Measurements from ENCODE around the gene GMFB. TPM values are rescaled to one million over a fixed set of nuclear protein-coding genes. Genes with fewer than 3 reads are reported as not detected.
A peak's percentile ranks its signal among the peaks of the same experiment; 100 is the strongest.
"Not testable (repeated sequence)": the region's sequence is repeated elsewhere in the genome, so short reads cannot be mapped to it uniquely, and the experiment has no call there.

The GMFB gene
- total RNA-seq, 6 experiments from 2014 or later, result 13.8 to 36.3 (median 22.5) TPM

GRCh38 chr14:54440476-54440872 lies 48.3 kb downstream of the GMFB start:
- DNase-seq, result no peak
- intact Hi-C loops (cut with DNase I), result no loop called here
- H3K4me3 ChIP-seq, result peak overlapping the region; percentile 63 to 73 (median 65)
- H3K27me3 ChIP-seq, result no peaks in the 10 kb centered on the region
- H3K4me1 ChIP-seq, result peaks cover 0 to 44% (median 5%) of the 10 kb centered on the region in 4 donors
- TF ChIP-seq CTCF (IDR thresholded peaks at IDR 0.05) (peak in 1 of 4 donors; percentile 4), POLR2A (IDR thresholded peaks at IDR 0.05) (no peak)
- peak overlapping the region; percentile 82 to 94 (median 90) for H3K27ac ChIP-seq
- no peaks in the 10 kb centered on the region for H3K36me3 ChIP-seq
- H3K9me3 ChIP-seq, result no peaks in the 10 kb centered on the region
- ATAC-seq, result peak; percentile 14 to 50 (median 26)
- WGBS (ENCODE audit: insufficient coverage, low coverage, low lambda C conversion rate, missing lambda C conversion rate), result 0% methylated on average over 5 of the region's 5 CpGs

GRCh38 chr14:54440037-54440436 lies 48.7 kb downstream of the GMFB start:
- H3K36me3 ChIP-seq, result no peaks in the 10 kb centered on the region
- DNase-seq (no peak), ATAC-seq (no peak)
- TF ChIP-seq POLR2A (IDR thresholded peaks at IDR 0.05), result no peak
- TF ChIP-seq CTCF (IDR thresholded peaks at IDR 0.05), result no peak
- H3K27ac ChIP-seq, result peak overlapping the region; percentile 82 to 94 (median 90)
- 31% methylated on average over 7 of the region's 7 CpGs for WGBS (ENCODE audit: insufficient coverage, low coverage, low lambda C conversion rate, missing lambda C conversion rate)
- H3K4me1 ChIP-seq, result peaks cover 0 to 48% (median 5%) of the 10 kb centered on the region in 4 donors
- peak overlapping the region; percentile 63 to 73 (median 65) for H3K4me3 ChIP-seq
- H3K9me3 ChIP-seq, result no peaks in the 10 kb centered on the region
- no peaks in the 10 kb centered on the region for H3K27me3 ChIP-seq
- intact Hi-C loops (cut with DNase I), result no loop called here

- no peak for ATAC-seq
- no peak for TF ChIP-seq CTCF (IDR thresholded peaks at IDR 0.05)
- no peak for TF ChIP-seq POLR2A (IDR thresholded peaks at IDR 0.05)
- Histone ChIP-seq H3K27me3 (no peaks in the 10 kb centered on the region), H3K4me1 (peaks cover 0 to 59% (median 5%) of the 10 kb centered on the region in 4 donors), H3K9me3 (no peaks in the 10 kb centered on the region), H3K27ac (no peak overlapping the region), H3K36me3 (no peaks in the 10 kb centered on the region), H3K4me3 (no peak overlapping the region)
- WGBS (ENCODE audit: insufficient coverage, low coverage, low lambda C conversion rate, missing lambda C conversion rate), result 88% methylated on average over 4 of the region's 4 CpGs
- DNase-seq, result no peak
- intact Hi-C loops (cut with DNase I), result no loop called here
Observed at GRCh38 chr14:54438703-54439102, 50.1 kb downstream of the GMFB start.

GRCh38 chr14:54437954-54438353 lies 50.8 kb downstream of the GMFB start:
- ATAC-seq; H3K9me3 ChIP-seq; H3K4me3 ChIP-seq; H3K27ac ChIP-seq; H3K36me3 ChIP-seq; H3K27me3 ChIP-seq; DNase-seq; intact Hi-C loops (cut with DNase I): not testable (repeated sequence)
- WGBS (ENCODE audit: insufficient coverage, low coverage, low lambda C conversion rate, missing lambda C conversion rate), result 93% methylated on average over 4 of the region's 4 CpGs
- peaks cover 0 to 65% (median 5%) of the 10 kb centered on the region in 4 donors for H3K4me1 ChIP-seq

GRCh38 chr14:54435500-54435981 lies 53.2 kb downstream of the GMFB start:
- ATAC-seq, result peak in 1 of 4 donors; percentile 45
- H3K36me3 ChIP-seq, result peaks cover 0 to under 1% (median 0%) of the 10 kb centered on the region in 4 donors
- 76% methylated on average over 4 of the region's 4 CpGs for WGBS (ENCODE audit: insufficient coverage, low coverage, low lambda C conversion rate, missing lambda C conversion rate)
- TF ChIP-seq CTCF (IDR thresholded peaks at IDR 0.05) (no peak), POLR2A (IDR thresholded peaks at IDR 0.05) (no peak)
- intact Hi-C loops (cut with DNase I), result no loop called here
- DNase-seq, result no peak
- H3K4me3 ChIP-seq, result no peak overlapping the region
- H3K27me3 ChIP-seq, result no peaks in the 10 kb centered on the region
- peaks cover 0 to 68% (median 5%) of the 10 kb centered on the region in 4 donors for H3K4me1 ChIP-seq
- no peak overlapping the region for H3K27ac ChIP-seq
- H3K9me3 ChIP-seq, result no peaks in the 10 kb centered on the region

All from right lobe of liver (tissue), 6 donors.